HepG2 (cell line): ENCODE measurements around the gene MYH7. TPM values are rescaled to one million over a fixed set of nuclear protein-coding genes. Genes with fewer than 3 reads are reported as not detected.

ENCODE experiments used
- ATF7 ChIP-seq, 2 experiments: fragments of 450-650 bp in 1 of 2; sonication (generic) in 1 of 2; formaldehyde crosslinking in 1 of 2; IDR thresholded peaks; 2 replicates each; pipeline versions ENCODE4 v1.4.0 to v1.6.1; 2016 to 2020; ENCODE audit warnings: antibody characterized with exemption in 1 of 2, mild to moderate bottlenecking in 1 of 2, missing genetic modification reagents in 1 of 2
- ATRX ChIP-seq: sonication (generic); formaldehyde crosslinking; IDR thresholded peaks from 2 replicates; pipeline ENCODE4 v1.4.0; 2020; ENCODE audit warnings: missing genetic modification reagents, borderline replicate concordance
- DNMT1 ChIP-seq: sonication (generic); formaldehyde crosslinking; IDR thresholded peaks from 2 replicates; pipeline ENCODE4 v1.5.1; 2020; ENCODE audit warnings: mild to moderate bottlenecking, missing genetic modification reagents
- FOSL2 ChIP-seq: sonication (generic); formaldehyde crosslinking; IDR thresholded peaks from 2 replicates; pipeline ENCODE4 v1.4.0; 2020; ENCODE audit warnings: missing genetic modification reagents
- HCFC1 ChIP-seq: fragments of 150-350 bp; IDR thresholded peaks from 2 replicates; pipeline ENCODE4 v1.6.1; 2014; ENCODE audit warnings: low read depth, low read length
- HOXA3 ChIP-seq: sonication (generic); formaldehyde crosslinking; IDR thresholded peaks from 2 replicates; pipeline ENCODE4 v1.5.0; 2020; ENCODE audit warnings: missing genetic modification reagents
- IKZF1 ChIP-seq: fragments of 450-650 bp; IDR thresholded peaks from 2 replicates; pipeline ENCODE4 v1.7.1; 2016
- MAZ ChIP-seq, 2 experiments: sonication (generic) in 1 of 2; formaldehyde crosslinking in 1 of 2; IDR thresholded peaks; 2 replicates each; pipeline versions ENCODE4 v1.5.0 to v1.6.1; 2012 to 2020; ENCODE audit warnings: low read depth in 2 of 2, mild to moderate bottlenecking in 2 of 2, borderline replicate concordance in 1 of 2, improper control_type of control experiment in 1 of 2, low read length in 1 of 2, missing genetic modification reagents in 1 of 2, moderate library complexity in 1 of 2
- NFATC3 ChIP-seq: sonication (generic); formaldehyde crosslinking; IDR thresholded peaks from 2 replicates; pipeline ENCODE4 v1.5.1; 2020; ENCODE audit warnings: mild to moderate bottlenecking, missing genetic modification reagents
- NFRKB ChIP-seq: fragments of 450-650 bp; IDR thresholded peaks from 2 replicates; pipeline ENCODE4 v1.6.1; 2017
- POLR2AphosphoS5 ChIP-seq: IDR thresholded peaks from 2 replicates; pipeline ENCODE4 v1.6.1; 2012; ENCODE audit warnings: low read depth, low read length
- RELA ChIP-seq: sonication (generic); formaldehyde crosslinking; IDR thresholded peaks from 2 replicates; pipeline ENCODE4 v1.4.0; 2020; ENCODE audit warnings: missing genetic modification reagents
- SAP130 ChIP-seq: IDR thresholded peaks from 2 replicates; pipeline ENCODE4 v1.6.1; 2016; ENCODE audit warnings: low read depth
- ZNF205 ChIP-seq: IDR thresholded peaks from 2 replicates; pipeline ENCODE4 v1.6.1; 2018; ENCODE audit warnings: missing biosample characterization, missing genetic modification reagents
- ZNF296 ChIP-seq: sonication (generic); formaldehyde crosslinking; conservative IDR thresholded peaks from 2 replicates; pipeline ENCODE4 v1.5.0; 2020; ENCODE audit warnings: mild to moderate bottlenecking, missing genetic modification reagents
- ZNF30 ChIP-seq: sonication (generic); formaldehyde crosslinking; IDR thresholded peaks from 2 replicates; pipeline ENCODE4 v1.5.0; 2020; ENCODE audit warnings: mild to moderate bottlenecking, missing genetic modification reagents
- ZNF484 ChIP-seq: sonication (generic); formaldehyde crosslinking; IDR thresholded peaks from 2 replicates; pipeline ENCODE4 v1.5.1; 2020; ENCODE audit warnings: mild to moderate bottlenecking, low read depth, missing genetic modification reagents, borderline replicate concordance
- ZNF776 ChIP-seq: sonication (generic); formaldehyde crosslinking; IDR thresholded peaks from 2 replicates; pipeline ENCODE4 v1.4.0; 2020; ENCODE audit warnings: mild to moderate bottlenecking, missing genetic modification reagents
- ZNF841 ChIP-seq: sonication (generic); formaldehyde crosslinking; IDR thresholded peaks from 2 replicates; pipeline ENCODE4 v1.8.1; 2023; ENCODE audit warnings: missing genetic modification reagents, borderline replicate concordance
- polyA plus RNA-seq, 8 experiments: library from polyadenylated mRNA; depleted of rRNA in 3 of 8; stranded (reverse) in 7 of 8; unstranded in 1 of 8; fragments of >200 nt; fragmentation: Illumina TruSeq in 4 of 8; extraction: Trizol in 4 of 8; gene quantifications; 2 replicates each; pipeline versions ENCODE4 v1.2.1 to v1.2.3, GENCODE V29; 2011 to 2016; ENCODE audit warnings: low read depth in 4 of 8, missing spikeins in 1 of 8, mixed read lengths in 1 of 8; ENCODE audit not compliant: insufficient read depth in 1 of 8
- total RNA-seq, 5 experiments: library from RNA; depleted of rRNA; stranded (reverse); fragments of >200 nt; fragmentation: Illumina TruSeq; extraction: Trizol; gene quantifications; 2 replicates each; pipeline ENCODE4 v1.2.3, GENCODE V29; 2016; ENCODE audit warnings: low read depth in 1 of 5
- TF ChIP-seq, protein P1 (sequence below): sonication (generic); formaldehyde crosslinking; IDR thresholded peaks from 2 replicates; pipeline ENCODE4 v1.5.1; 2020; ENCODE audit warnings: missing genetic modification reagents, mild to moderate bottlenecking, borderline replicate concordance
- TF ChIP-seq, protein P2 (sequence below): sonication (generic); formaldehyde crosslinking; IDR thresholded peaks from 2 replicates; pipeline ENCODE4 v1.8.0; 2022; ENCODE audit warnings: missing genetic modification reagents, mild to moderate bottlenecking, moderate library complexity, borderline replicate concordance
- TF ChIP-seq, protein P3 (sequence below): sonication (generic); formaldehyde crosslinking; IDR thresholded peaks from 2 replicates; pipeline ENCODE4 v1.4.0; 2020; ENCODE audit warnings: mild to moderate bottlenecking, low read depth, missing genetic modification reagents
- TF ChIP-seq, protein P4 (sequence below): sonication (generic); formaldehyde crosslinking; IDR thresholded peaks from 2 replicates; pipeline ENCODE4 v1.4.0; 2020; ENCODE audit warnings: missing genetic modification reagents, borderline replicate concordance

Gene MYH7
- total and polyA plus RNA-seq, 2 of the 13 experiments (the other 11 are each of a cell fraction or from before 2014, with no cell fraction given), result 0.04 TPM; not detected in 1

DNA sequence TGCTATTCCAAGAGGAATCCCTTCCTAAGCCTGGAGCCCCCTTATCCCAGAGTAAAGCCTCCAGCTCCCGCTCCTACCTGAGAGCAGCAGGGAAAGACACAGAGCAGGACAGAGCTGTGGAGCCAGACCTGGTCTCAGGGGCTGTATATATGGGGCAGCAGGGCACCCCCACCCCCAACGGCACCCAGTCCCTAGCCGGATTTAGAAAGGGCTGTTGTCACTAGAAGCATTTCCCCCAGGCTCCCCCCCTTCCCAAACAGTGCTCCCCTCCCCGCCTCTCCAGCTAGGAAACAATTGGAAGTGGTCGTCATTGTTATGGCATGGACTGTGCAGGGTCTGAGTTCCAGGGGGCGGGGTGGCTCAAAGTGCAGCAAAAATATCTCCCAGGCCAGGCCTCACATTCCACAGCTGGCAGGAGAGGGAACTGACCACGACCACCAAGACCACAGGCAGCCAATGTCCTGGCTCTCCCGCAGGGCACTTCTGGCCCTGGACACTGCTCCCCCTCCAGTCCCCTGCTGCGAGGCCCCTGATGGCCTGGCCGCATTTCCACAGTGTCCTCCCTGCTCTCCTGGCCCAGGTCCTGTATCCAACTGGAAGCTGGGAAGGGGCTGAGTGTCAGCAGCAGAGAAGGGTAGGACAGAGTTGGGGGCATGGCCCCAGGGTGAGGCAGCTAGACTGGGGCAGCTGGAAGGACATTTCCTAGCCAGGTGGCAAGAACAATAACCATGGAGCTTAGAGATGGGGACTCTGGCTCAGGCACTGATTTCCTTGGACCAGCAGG is at the start of gene MYH7 (continued):
- no peak for TF ChIP-seq RELA (CRISPR knock-in tag)
- no peak for TF ChIP-seq ATF7 (IDR thresholded peaks at IDR 0.05)
- TF ChIP-seq ATF7 (CRISPR knock-in tag; IDR thresholded peaks at IDR 0.05), result peak; percentile 95
- TF ChIP-seq, protein P1, sequence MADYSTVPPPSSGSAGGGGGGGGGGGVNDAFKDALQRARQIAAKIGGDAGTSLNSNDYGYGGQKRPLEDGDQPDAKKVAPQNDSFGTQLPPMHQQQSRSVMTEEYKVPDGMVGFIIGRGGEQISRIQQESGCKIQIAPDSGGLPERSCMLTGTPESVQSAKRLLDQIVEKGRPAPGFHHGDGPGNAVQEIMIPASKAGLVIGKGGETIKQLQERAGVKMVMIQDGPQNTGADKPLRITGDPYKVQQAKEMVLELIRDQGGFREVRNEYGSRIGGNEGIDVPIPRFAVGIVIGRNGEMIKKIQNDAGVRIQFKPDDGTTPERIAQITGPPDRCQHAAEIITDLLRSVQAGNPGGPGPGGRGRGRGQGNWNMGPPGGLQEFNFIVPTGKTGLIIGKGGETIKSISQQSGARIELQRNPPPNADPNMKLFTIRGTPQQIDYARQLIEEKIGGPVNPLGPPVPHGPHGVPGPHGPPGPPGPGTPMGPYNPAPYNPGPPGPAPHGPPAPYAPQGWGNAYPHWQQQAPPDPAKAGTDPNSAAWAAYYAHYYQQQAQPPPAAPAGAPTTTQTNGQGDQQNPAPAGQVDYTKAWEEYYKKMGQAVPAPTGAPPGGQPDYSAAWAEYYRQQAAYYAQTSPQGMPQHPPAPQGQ (CRISPR knock-in tag), result no peak
- no peak for TF ChIP-seq IKZF1
- TF ChIP-seq ZNF841 (CRISPR knock-in tag), result no peak
- no peak for TF ChIP-seq NFRKB
- 0 out of 2 replicates have a peak, but pooled peaks have one; percentile 88 for TF ChIP-seq ZNF296 (CRISPR knock-in tag)
- TF ChIP-seq HOXA3 (CRISPR knock-in tag), result peak; percentile 57; the same call in 1 of the 2 replicates
- no peak for TF ChIP-seq HCFC1
- no peak for TF ChIP-seq FOSL2 (CRISPR knock-in tag)
- no peak for TF ChIP-seq POLR2AphosphoS5
- TF ChIP-seq SAP130 (CRISPR knock-in tag), result peak; percentile 37; the same call in 1 of the 2 replicates
- TF ChIP-seq ZNF484 (CRISPR knock-in tag), result no peak
- no peak for TF ChIP-seq ATRX (CRISPR knock-in tag)
- 0 out of 2 replicates have a peak, but pooled peaks have one; percentile 46 for TF ChIP-seq DNMT1 (CRISPR knock-in tag)
- no peak for TF ChIP-seq ZNF205 (CRISPR knock-in tag)
- no peak for TF ChIP-seq NFATC3
- peak; percentile 52; the same call in 1 of the 2 replicates for TF ChIP-seq MAZ (IDR thresholded peaks at IDR 0.05; ENCODE audit: borderline replicate concordance, low read depth, low read length)
- TF ChIP-seq MAZ (CRISPR knock-in tag; IDR thresholded peaks at IDR 0.05; ENCODE audit: low read depth), result peak; percentile 64; the same call in 1 of the 2 replicates
- no peak for TF ChIP-seq ZNF30
- TF ChIP-seq ZNF776 (CRISPR knock-in tag), result no peak
- TF ChIP-seq, protein P2, sequence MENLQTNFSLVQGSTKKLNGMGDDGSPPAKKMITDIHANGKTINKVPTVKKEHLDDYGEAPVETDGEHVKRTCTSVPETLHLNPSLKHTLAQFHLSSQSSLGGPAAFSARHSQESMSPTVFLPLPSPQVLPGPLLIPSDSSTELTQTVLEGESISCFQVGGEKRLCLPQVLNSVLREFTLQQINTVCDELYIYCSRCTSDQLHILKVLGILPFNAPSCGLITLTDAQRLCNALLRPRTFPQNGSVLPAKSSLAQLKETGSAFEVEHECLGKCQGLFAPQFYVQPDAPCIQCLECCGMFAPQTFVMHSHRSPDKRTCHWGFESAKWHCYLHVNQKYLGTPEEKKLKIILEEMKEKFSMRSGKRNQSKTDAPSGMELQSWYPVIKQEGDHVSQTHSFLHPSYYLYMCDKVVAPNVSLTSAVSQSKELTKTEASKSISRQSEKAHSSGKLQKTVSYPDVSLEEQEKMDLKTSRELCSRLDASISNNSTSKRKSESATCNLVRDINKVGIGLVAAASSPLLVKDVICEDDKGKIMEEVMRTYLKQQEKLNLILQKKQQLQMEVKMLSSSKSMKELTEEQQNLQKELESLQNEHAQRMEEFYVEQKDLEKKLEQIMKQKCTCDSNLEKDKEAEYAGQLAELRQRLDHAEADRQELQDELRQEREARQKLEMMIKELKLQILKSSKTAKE, result no peak
- TF ChIP-seq, protein P3, sequence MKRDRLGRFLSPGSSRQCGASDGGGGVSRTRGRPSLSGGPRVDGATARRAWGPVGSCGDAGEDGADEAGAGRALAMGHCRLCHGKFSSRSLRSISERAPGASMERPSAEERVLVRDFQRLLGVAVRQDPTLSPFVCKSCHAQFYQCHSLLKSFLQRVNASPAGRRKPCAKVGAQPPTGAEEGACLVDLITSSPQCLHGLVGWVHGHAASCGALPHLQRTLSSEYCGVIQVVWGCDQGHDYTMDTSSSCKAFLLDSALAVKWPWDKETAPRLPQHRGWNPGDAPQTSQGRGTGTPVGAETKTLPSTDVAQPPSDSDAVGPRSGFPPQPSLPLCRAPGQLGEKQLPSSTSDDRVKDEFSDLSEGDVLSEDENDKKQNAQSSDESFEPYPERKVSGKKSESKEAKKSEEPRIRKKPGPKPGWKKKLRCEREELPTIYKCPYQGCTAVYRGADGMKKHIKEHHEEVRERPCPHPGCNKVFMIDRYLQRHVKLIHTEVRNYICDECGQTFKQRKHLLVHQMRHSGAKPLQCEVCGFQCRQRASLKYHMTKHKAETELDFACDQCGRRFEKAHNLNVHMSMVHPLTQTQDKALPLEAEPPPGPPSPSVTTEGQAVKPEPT (CRISPR knock-in tag), result no peak
- TF ChIP-seq, protein P4, sequence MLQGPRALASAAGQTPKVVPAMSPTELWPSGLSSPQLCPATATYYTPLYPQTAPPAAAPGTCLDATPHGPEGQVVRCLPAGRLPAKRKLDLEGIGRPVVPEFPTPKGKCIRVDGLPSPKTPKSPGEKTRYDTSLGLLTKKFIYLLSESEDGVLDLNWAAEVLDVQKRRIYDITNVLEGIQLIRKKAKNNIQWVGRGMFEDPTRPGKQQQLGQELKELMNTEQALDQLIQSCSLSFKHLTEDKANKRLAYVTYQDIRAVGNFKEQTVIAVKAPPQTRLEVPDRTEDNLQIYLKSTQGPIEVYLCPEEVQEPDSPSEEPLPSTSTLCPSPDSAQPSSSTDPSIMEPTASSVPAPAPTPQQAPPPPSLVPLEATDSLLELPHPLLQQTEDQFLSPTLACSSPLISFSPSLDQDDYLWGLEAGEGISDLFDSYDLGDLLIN (CRISPR knock-in tag), result no peak
